K562 (cell line): ENCODE results near the gene CLIP1. TPM values are rescaled to one million over a fixed set of nuclear protein-coding genes. Genes with fewer than 3 reads are reported as not detected.
A peak's percentile ranks its signal among the peaks of the same experiment; 100 is the strongest.

Source experiments
- CREM ChIP-seq: IDR thresholded peaks from 2 replicates; pipeline ENCODE4 v1.6.1; 2014; ENCODE audit warnings: antibody characterized with exemption, low read depth
- E4F1 ChIP-seq: fragments of 250-450 bp; sonication (Bioruptor Pico); IDR thresholded peaks from 2 replicates; pipeline ENCODE4 v1.5.0; 2021; ENCODE audit warnings: mild to moderate bottlenecking, borderline replicate concordance
- EHMT2 ChIP-seq: fragments of 450-650 bp; IDR thresholded peaks from 2 replicates; pipeline ENCODE4 v1.6.1; 2018; ENCODE audit warnings: antibody characterized with exemption
- EP400 ChIP-seq: fragments of 450-650 bp; IDR thresholded peaks from 2 replicates; pipeline ENCODE4 v1.6.1; 2017; ENCODE audit warnings: antibody characterized with exemption, mild to moderate bottlenecking, moderate library complexity
- ESRRA ChIP-seq: fragments of 450-650 bp; IDR thresholded peaks from 2 replicates; pipeline ENCODE4 v1.6.1; 2014; ENCODE audit warnings: low read depth, mild to moderate bottlenecking, moderate library complexity, borderline replicate concordance
- HDAC8 ChIP-seq: fragments of 450-650 bp; IDR thresholded peaks from 2 replicates; pipeline ENCODE4 v1.6.1; 2016; ENCODE audit warnings: mild to moderate bottlenecking, missing genetic modification characterization, moderate library complexity, missing compliant biosample characterization
- HIVEP1 ChIP-seq: fragments of 250-450 bp; sonication (Bioruptor Pico); IDR thresholded peaks from 2 replicates; pipeline ENCODE4 v1.4.0; 2020; ENCODE audit warnings: mild to moderate bottlenecking
- JUND ChIP-seq, 2 experiments: IDR thresholded peaks; 2 replicates in 1 of 2; 3 replicates in 1 of 2; pipeline ENCODE4 v1.6.1; 2011; ENCODE audit warnings: borderline replicate concordance in 2 of 2, low read depth in 2 of 2, low read length in 2 of 2, improper control_type of control experiment in 1 of 2, missing biosample characterization in 1 of 2, missing genetic modification characterization in 1 of 2, missing genetic modification reagents in 1 of 2
- MNT ChIP-seq, 2 experiments: fragments of 450-650 bp; conservative IDR thresholded peaks; 2 replicates each; pipeline ENCODE4 v1.6.1; 2017; ENCODE audit warnings: mild to moderate bottlenecking in 2 of 2, moderate library complexity in 2 of 2
- NR0B1 ChIP-seq: fragments of 450-650 bp; IDR thresholded peaks from one replicate; pipeline ENCODE4 v1.6.1; 2018; ENCODE audit warnings: mild to moderate bottlenecking, moderate library complexity; ENCODE audit not compliant: partially characterized antibody
- NR2C1 ChIP-seq, 2 experiments: fragments of 450-650 bp; IDR thresholded peaks; 2 replicates each; pipeline ENCODE4 v1.6.1; 2017; ENCODE audit warnings: mild to moderate bottlenecking in 2 of 2, antibody characterized with exemption in 1 of 2, inconsistent platforms in 1 of 2, missing compliant biosample characterization in 1 of 2, missing genetic modification characterization in 1 of 2
- PML ChIP-seq: IDR thresholded peaks from 2 replicates; pipeline ENCODE4 v1.6.1; 2012; ENCODE audit warnings: low read length, inconsistent platforms
- RAD21 ChIP-seq, 2 experiments: fragments of 250-450 bp in 1 of 2; fragments of 450-650 bp in 1 of 2; sonication (Bioruptor Pico) in 1 of 2; formaldehyde crosslinking in 1 of 2; IDR thresholded peaks in 1 of 2; conservative IDR thresholded peaks in 1 of 2; 2 replicates each; pipeline versions ENCODE4 v1.4.0 to v1.8.0; 2020 to 2022; ENCODE audit warnings: mild to moderate bottlenecking in 2 of 2, moderate library complexity in 1 of 2
- RBM34 ChIP-seq: fragments of 200-400 bp; formaldehyde crosslinking; IDR thresholded peaks from 2 replicates; pipeline ENCODE4 v1.6.1; 2018; ENCODE audit warnings: low read length, borderline replicate concordance; ENCODE audit not compliant: insufficient read depth
- YY1 ChIP-seq, 3 experiments: IDR thresholded peaks; 2 replicates each; pipeline ENCODE4 v1.6.1; 2011; ENCODE audit warnings: low read length in 2 of 3, mild to moderate bottlenecking in 2 of 3, moderate library complexity in 2 of 3, borderline replicate concordance in 1 of 3, control low read depth in 1 of 3, low read depth in 1 of 3; ENCODE audit not compliant: insufficient read depth in 3 of 3, insufficient replicate concordance in 2 of 3, control insufficient read depth in 1 of 3, insufficient read length in 1 of 3; ENCODE audit errors: extremely low read depth in 1 of 3
- ZNF830 ChIP-seq: fragments of 250-450 bp; sonication (Bioruptor Pico); IDR thresholded peaks from 2 replicates; pipeline ENCODE4 v1.5.0; 2021; ENCODE audit warnings: mild to moderate bottlenecking
- polyA plus RNA-seq, 8 experiments: library from polyadenylated mRNA; depleted of rRNA in 4 of 8; stranded (reverse) in 5 of 8; unstranded in 3 of 8; fragments of >200 nt; fragmentation: Nextera tagmentation in 2 of 8; fragmentation: Illumina TruSeq in 1 of 8; extraction: Ambion mirVana in 2 of 8; extraction: Trizol in 1 of 8; gene quantifications; 2 replicates each; pipeline versions ENCODE4 v1.2.1 to v1.2.3, GENCODE V29; 2011 to 2014; ENCODE audit warnings: inconsistent platforms in 1 of 8, missing spikeins in 1 of 8
- total RNA-seq, 7 experiments: library from RNA; depleted of rRNA in 6 of 7; stranded (reverse); fragments of >200 nt in 6 of 7; fragmentation: Illumina TruSeq in 2 of 7; extraction: Trizol in 2 of 7; gene quantifications; 2 replicates each; pipeline versions ENCODE4 v1.2.1 to v1.2.3, GENCODE V29; 2011 to 2021; ENCODE audit warnings: low replicate concordance in 1 of 7
- TF ChIP-seq, protein P1 (sequence below), 3 experiments: IDR thresholded peaks in 2 of 3; conservative IDR thresholded peaks in 1 of 3; 2 replicates each; pipeline ENCODE4 v1.5.1; 2011 to 2012; ENCODE audit warnings: low read length in 3 of 3, mild to moderate bottlenecking in 3 of 3, control low read depth in 2 of 3, improper control_type of control experiment in 1 of 3, inconsistent platforms in 1 of 3, low read depth in 1 of 3, mixed read lengths in 1 of 3, moderate library complexity in 1 of 3; ENCODE audit not compliant: insufficient read depth in 2 of 3
- TF ChIP-seq, protein P2 (sequence below), 2 experiments: fragments of 450-650 bp in 1 of 2; sonication (generic) in 1 of 2; formaldehyde crosslinking; conservative IDR thresholded peaks; 2 replicates each; pipeline versions ENCODE4 v1.4.0 to v1.8.1; 2020 to 2022; ENCODE audit warnings: mild to moderate bottlenecking in 1 of 2, missing genetic modification reagents in 1 of 2

The CLIP1 gene
- total and polyA plus RNA-seq, 9 of the 15 experiments (the other 6 are each of a cell fraction or from before 2014, with no cell fraction given), result 5.8 to 33.9 (median 27.6) TPM

DNA sequence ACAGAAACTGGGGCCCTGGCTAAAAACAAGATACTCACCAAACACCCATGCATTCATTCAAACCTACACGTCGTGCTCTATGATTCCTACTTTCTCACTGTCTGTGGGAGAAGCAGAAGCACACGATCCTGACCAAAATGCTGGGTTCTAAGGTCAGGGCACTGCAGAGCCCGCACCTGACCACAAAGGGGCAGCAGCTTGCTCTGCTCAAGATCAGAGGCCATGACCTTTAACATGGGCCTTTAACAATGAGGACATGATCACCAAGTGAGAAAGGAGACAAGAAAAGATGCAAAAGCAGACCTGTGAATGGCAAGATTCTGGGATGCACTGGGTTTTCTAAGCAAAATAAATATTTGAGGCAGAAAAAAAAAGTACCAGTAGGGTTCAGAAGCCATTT, 116.1 kb downstream of the CLIP1 start (continued):
- TF ChIP-seq, protein P1, sequence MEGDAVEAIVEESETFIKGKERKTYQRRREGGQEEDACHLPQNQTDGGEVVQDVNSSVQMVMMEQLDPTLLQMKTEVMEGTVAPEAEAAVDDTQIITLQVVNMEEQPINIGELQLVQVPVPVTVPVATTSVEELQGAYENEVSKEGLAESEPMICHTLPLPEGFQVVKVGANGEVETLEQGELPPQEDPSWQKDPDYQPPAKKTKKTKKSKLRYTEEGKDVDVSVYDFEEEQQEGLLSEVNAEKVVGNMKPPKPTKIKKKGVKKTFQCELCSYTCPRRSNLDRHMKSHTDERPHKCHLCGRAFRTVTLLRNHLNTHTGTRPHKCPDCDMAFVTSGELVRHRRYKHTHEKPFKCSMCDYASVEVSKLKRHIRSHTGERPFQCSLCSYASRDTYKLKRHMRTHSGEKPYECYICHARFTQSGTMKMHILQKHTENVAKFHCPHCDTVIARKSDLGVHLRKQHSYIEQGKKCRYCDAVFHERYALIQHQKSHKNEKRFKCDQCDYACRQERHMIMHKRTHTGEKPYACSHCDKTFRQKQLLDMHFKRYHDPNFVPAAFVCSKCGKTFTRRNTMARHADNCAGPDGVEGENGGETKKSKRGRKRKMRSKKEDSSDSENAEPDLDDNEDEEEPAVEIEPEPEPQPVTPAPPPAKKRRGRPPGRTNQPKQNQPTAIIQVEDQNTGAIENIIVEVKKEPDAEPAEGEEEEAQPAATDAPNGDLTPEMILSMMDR (IDR thresholded peaks at IDR 0.05 in 2 of 3, conservative IDR thresholded peaks at IDR 0.05 in 1 of 3; ENCODE audit: insufficient read depth in 2 of 3, low read depth in 1 of 3, low read length in 3 of 3), result peak; percentile 69 to 84 (median 71)
- no peak for TF ChIP-seq RBM34
- peak; percentile 89 for TF ChIP-seq NR2C1 (IDR thresholded peaks at IDR 0.05)
- peak; percentile 95 for TF ChIP-seq NR2C1 (tag; IDR thresholded peaks at IDR 0.05)
- TF ChIP-seq NR0B1, result no peak
- TF ChIP-seq ZNF830, result no peak
- TF ChIP-seq EHMT2, result no peak
- TF ChIP-seq HIVEP1, result no peak
- TF ChIP-seq CREM, result peak; percentile 42
- TF ChIP-seq RAD21 (CRISPR knock-in tag; conservative IDR thresholded peaks at IDR 0.05 in 1 of 2, IDR thresholded peaks at IDR 0.05 in 1 of 2), result peak; percentile 53 to 74
- 0 out of 4 replicates have a peak, but pooled peaks of 1 of the 2 experiments have one; percentile 20 for TF ChIP-seq MNT (conservative IDR thresholded peaks at IDR 0.05)
- TF ChIP-seq ESRRA, result peak; percentile 77
- no peak for TF ChIP-seq EP400
- TF ChIP-seq YY1 (IDR thresholded peaks at IDR 0.05; ENCODE audit: borderline replicate concordance in 1 of 3, control insufficient read depth in 1 of 3, extremely low read depth in 1 of 3, insufficient read depth in 3 of 3, insufficient read length in 1 of 3, insufficient replicate concordance in 2 of 3, low read depth in 1 of 3, low read length in 2 of 3), result no peak
- TF ChIP-seq E4F1 (CRISPR knock-in tag), result no peak
- TF ChIP-seq PML, result no peak
- TF ChIP-seq HDAC8 (tag), result no peak
- no peak for TF ChIP-seq JUND (IDR thresholded peaks at IDR 0.05; ENCODE audit: borderline replicate concordance, low read depth, low read length)
- TF ChIP-seq JUND (tag; IDR thresholded peaks at IDR 0.05; ENCODE audit: borderline replicate concordance, low read depth, low read length), result no peak; the same call in 2 of the 3 replicates
- TF ChIP-seq, protein P2, sequence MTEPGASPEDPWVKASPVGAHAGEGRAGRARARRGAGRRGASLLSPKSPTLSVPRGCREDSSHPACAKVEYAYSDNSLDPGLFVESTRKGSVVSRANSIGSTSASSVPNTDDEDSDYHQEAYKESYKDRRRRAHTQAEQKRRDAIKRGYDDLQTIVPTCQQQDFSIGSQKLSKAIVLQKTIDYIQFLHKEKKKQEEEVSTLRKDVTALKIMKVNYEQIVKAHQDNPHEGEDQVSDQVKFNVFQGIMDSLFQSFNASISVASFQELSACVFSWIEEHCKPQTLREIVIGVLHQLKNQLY (CRISPR knock-in tag; conservative IDR thresholded peaks at IDR 0.05), result no peak
